GM21390 (cell line): Measurements from ENCODE around the gene PLB1.
A peak's percentile ranks its signal among the peaks of the same experiment; 100 is the strongest.
"Not testable (repeated sequence)": the region's sequence is repeated elsewhere in the genome, so short reads cannot be mapped to it uniquely, and the experiment has no call there.

Source experiments
- ATAC-seq: cut with Tn5 transposase; IDR thresholded peaks from one replicate; pipeline ENCODE4 v1.9.1; 2021; ENCODE audit not compliant: unreplicated experiment

PLB1 gene

DNA sequence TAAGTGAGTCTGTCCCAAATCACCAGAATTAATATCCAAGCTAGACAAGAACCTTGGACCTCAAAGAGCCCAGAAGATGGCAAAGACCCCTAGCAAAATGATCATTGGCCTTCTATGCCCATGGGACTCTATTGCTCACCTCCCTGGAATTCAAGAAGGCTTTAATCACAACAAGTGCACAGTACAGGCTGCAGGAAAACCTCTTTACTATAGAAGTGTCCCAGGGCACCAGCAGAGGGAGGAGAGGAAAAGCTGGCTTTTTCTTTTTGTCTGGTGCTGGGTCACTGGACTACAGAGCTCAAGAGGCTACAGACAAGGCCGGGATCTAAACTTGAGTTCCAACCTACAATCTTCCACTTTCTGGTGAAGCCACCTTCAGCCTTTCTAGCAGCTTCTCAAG is 167.5 kb downstream of the PLB1 start:
- no peak for ATAC-seq

GRCh38 chr2:28664120-28664842 is 168.4 kb downstream of the PLB1 start:
- no peak for ATAC-seq

- no peak for ATAC-seq
These were observed 169.3 kb downstream of the PLB1 start for GRCh38 chr2:28665041-28665704.

DNA sequence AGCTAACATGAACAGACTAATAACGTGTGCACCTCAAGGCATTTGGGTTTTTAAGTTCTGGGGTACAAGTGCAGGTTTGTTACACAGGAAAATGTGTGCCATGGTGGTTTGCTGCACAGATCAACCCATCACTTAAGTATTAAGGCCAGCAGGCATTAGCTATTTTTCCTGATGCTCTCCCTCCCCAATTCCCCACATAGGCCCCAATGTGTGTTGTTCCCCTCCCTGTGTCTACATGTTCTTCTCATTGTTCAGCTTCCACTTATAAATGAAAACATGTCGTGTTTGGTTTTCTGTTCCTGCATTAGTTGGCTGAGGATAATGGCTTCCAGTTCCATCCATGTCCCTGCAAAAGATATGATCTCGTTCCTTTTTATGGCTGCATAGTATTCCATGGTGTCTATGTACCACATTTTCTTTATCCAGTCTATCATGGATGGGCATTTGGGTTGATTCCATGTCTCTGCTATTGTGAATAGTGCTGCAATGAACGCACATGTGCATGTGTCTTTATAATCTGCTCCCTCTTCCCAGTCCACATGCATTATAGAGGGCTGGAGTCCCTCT is 170.0 kb downstream of the PLB1 start:
- ATAC-seq = not testable (repeated sequence)

- no peak for ATAC-seq
These were observed 170.8 kb downstream of the PLB1 start for GRCh38 chr2:28666496-28667184.

DNA sequence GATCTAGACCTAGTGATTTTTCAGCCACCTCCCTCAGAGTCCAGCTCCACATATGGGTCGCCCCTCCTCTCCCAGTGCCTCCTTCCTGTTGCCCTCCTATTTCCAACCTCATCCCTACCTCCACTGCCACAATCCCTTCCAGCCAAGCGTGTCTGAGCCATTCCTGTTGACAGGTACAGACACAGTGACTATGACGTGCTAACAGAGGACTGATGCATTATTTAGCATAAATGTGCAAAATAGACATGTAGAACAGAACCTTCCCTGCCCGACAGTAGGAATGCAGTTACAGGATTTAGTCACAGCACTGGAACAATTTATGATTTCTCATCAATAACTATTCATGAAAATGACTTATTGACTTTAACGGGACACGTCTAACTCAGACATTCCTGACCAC is 171.4 kb downstream of the PLB1 start:
- no peak for ATAC-seq

DNA sequence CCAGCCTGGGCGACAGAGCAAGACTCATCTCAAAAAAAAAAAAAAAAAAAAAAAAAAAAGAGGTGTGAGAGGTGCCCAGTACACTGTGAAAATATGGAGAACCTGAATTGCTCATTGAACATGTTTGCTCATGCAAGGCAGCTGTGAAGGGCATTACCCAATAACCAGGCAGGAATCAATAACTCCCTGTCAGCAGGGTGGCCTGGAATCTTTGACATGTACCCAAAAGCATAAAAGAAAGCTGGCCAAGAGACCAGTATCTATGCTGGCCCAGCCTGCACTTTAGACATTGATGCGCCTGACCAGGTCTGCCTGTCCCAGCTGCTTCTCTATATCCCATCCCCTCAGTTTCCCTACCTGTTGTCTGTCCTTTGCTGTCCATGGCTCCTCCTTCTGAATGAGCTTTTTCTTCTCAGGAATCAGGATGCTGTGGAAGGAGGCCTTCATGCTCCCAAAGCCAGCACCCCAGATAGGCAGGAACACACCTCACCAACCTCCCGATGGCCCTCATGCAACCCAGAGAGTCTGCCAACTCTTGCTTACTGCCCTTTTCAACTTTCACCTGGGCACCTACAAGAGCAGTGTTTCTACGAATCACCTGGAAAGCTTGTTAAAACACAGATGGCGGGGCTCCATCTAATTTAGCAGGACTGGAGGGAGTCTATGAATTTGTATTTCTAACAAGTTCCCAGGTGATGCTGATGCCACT is 172.4 kb downstream of the PLB1 start:
- ATAC-seq = no peak

GRCh38 chr2:28668880-28669279 is 173.0 kb downstream of the PLB1 start:
- no peak for ATAC-seq

GRCh38 chr2:28670856-28671255 is 175.0 kb downstream of the PLB1 start:
- ATAC-seq = no peak

GRCh38 chr2:28673338-28673737 is 177.5 kb downstream of the PLB1 start:
- no peak for ATAC-seq

GRCh38 chr2:28674062-28674712 is 178.3 kb downstream of the PLB1 start:
- ATAC-seq = no peak

GRCh38 chr2:28674713-28675068 is 178.8 kb downstream of the PLB1 start:
- ATAC-seq = no peak

GRCh38 chr2:28676152-28676835 is 180.4 kb downstream of the PLB1 start:
- ATAC-seq = no peak

GRCh38 chr2:28678175-28678855 is 182.5 kb downstream of the PLB1 start:
- ATAC-seq = no peak

DNA sequence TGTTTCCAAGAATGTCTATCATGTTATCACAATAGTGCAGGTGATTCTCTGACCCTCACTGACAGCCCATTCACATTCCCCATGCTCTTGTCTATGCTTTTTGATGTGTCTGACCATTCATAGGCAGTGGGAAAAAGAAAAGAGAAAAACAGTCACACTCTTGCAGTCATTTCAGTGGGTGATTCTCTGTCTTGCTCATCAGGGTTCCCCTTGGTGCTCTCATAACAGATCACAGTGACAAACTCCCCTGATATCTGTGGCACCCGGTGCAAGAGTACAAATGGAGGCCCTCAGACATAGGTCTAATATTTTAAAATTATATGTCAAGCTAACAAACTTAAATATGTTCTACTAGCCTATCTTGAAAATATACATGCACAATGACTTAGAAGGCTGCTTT is 183.1 kb downstream of the PLB1 start:
- no peak for ATAC-seq

- no peak for ATAC-seq
These were observed 184.8 kb downstream of the PLB1 start for GRCh38 chr2:28680657-28681056.

DNA sequence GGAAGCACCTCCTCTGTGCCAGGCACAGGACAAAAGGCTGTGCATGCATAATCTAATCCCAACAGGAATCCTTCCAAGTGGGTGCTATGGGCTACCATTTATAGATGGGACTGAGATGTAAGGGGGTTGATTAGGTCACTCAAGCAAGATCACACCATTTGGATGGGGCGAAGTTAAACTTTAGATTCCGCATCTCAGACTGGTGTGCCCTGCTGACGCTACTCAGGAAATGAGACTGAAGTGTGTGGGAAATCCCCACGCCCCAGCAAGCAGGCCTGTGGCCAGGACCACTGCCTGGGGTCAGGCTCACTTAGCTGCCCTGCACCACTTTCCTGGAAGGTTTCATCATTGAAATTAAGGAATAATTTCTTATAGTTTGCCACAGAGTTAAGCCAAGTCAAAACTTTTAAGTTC is 185.3 kb downstream of the PLB1 start:
- peak; percentile 90 for ATAC-seq

GRCh38 chr2:28681606-28682005 is 185.7 kb downstream of the PLB1 start:
- ATAC-seq = no peak

DNA sequence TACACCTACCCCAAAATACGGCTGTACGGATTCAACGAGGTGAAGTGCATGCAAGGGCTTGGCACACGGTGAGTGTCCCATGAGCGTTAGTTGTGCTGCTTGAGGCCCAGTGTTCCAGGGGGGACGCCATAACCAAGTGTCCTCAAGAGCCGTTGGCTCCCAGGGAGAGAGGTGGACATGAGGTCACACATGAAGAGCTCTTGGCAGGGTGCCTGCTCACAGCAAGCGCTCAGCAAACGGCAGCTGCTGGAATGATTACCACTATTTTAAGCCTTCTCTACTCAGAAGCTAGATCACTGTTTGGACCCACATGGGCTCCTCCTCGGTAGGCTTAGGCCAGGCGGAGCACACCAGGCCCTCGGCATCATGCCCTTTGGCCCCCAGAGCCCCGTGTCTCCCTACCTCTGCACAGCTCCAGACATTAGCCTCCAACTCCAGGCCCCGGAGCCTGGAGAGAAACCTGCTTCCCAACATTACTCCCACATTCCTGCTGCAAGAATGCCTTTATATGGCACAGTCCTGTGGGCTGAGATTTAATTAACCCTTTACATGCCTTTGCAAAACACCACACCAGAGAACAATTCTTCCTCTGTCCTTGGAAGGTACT is 187.3 kb downstream of the PLB1 start:
- no peak for ATAC-seq
